Stimulated activated CD8-positive, alpha-beta memory T cell treated with anti-CD3 and anti-CD28 coated beads, Interleukin-7, amount 100 ng/mL, for 48 hours (primary cell): ENCODE measurements around the gene CATSPERD.
A peak's percentile ranks its signal among the peaks of the same experiment; 100 is the strongest.
"Not testable (repeated sequence)": the region's sequence is repeated elsewhere in the genome, so short reads cannot be mapped to it uniquely, and the experiment has no call there.

Experiments used
- DNase-seq, 2 donors: peaks; one replicate each; pipeline ENCODE4 v3.0.0-alpha.2; 2020; ENCODE audit warnings: low read depth in 1 of 2; ENCODE audit errors: extremely low read depth in 1 of 2

CATSPERD gene

GRCh38 chr19:5686326-5686646 is 34.2 kb upstream of the CATSPERD start:
- DNase-seq: no peak

- DNase-seq: peak; percentile 99
Observed at GRCh38 chr19:5686647-5687359, 33.6 kb upstream of the CATSPERD start.

- DNase-seq: no peak
Observed at GRCh38 chr19:5687360-5688198, 32.9 kb upstream of the CATSPERD start.

- not testable (repeated sequence) for DNase-seq
Observed at GRCh38 chr19:5688262-5688881, 32.1 kb upstream of the CATSPERD start.

GRCh38 chr19:5690125-5690954 is 30.1 kb upstream of the CATSPERD start, which contains the start of gene RPL36:
TSS of gene RPL36 (plus strand) at chr19:5690295. CDS start at chr19:5690508, 213 bp downstream.
- DNase-seq: peak; percentile 95

- peak in 1 of 2 donors; percentile 69 for DNase-seq
Observed at GRCh38 chr19:5690955-5691821, 29.2 kb upstream of the CATSPERD start.

GRCh38 chr19:5691822-5692722 is 28.4 kb upstream of the CATSPERD start:
- DNase-seq: no peak

GRCh38 chr19:5692723-5693194 is 27.7 kb upstream of the CATSPERD start:
- DNase-seq: no peak

- no peak for DNase-seq
Observed at GRCh38 chr19:5693195-5694166, 27.0 kb upstream of the CATSPERD start.

GRCh38 chr19:5694167-5694955 is 26.1 kb upstream of the CATSPERD start:
- DNase-seq: no peak

GRCh38 chr19:5694956-5695648 is 25.3 kb upstream of the CATSPERD start:
- DNase-seq: no peak

GRCh38 chr19:5695649-5696195 is 24.7 kb upstream of the CATSPERD start:
- no peak for DNase-seq

- no peak for DNase-seq
Observed at GRCh38 chr19:5696196-5697021, 24.0 kb upstream of the CATSPERD start.

- DNase-seq: no peak
Observed at GRCh38 chr19:5697022-5697889, 23.2 kb upstream of the CATSPERD start.
